Measurements from ENCODE around the gene LILRB5.
"Not testable (repeated sequence)": the region's sequence is repeated elsewhere in the genome, so short reads cannot be mapped to it uniquely, and the experiment has no call there.

- not testable (repeated sequence) for TF ChIP-seq CTCF (IDR thresholded peaks at IDR 0.05); ZFX (IDR thresholded peaks at IDR 0.05; ENCODE audit: borderline replicate concordance)
Observed at GRCh38 chr19:54285427-54286056, 28.5 kb upstream of the LILRB5 start.
